GM12874 (cell line): ENCODE results near the gene CD200R1.

Experiments
- TF ChIP-seq, protein P1 (sequence below): IDR thresholded peaks from 2 replicates; pipeline ENCODE4 v1.5.1; 2011; ENCODE audit warnings: low read depth, mild to moderate bottlenecking, control low read depth, low read length, moderate library complexity; ENCODE audit not compliant: insufficient read depth

Gene CD200R1

DNA sequence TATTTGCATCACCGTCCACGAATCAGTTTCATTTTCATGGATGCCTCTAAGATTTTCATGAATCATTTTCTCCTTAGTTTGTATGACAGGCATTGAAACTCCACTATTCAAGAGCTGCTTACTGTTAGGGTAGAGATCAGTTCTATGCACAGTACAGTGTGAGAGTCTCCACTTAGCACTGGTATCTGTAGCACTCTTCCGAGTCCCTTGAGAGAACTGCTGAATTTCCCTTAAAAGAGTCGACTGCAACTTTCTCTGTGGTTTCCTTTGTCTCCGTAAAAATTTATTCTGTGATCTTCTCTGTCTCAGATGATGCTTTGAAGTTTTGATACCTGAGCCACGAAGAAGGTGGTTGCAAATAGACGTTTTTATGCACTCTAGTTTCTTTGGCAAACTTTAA is 30.7 kb upstream of the CD200R1 start:
- TF ChIP-seq, protein P1, sequence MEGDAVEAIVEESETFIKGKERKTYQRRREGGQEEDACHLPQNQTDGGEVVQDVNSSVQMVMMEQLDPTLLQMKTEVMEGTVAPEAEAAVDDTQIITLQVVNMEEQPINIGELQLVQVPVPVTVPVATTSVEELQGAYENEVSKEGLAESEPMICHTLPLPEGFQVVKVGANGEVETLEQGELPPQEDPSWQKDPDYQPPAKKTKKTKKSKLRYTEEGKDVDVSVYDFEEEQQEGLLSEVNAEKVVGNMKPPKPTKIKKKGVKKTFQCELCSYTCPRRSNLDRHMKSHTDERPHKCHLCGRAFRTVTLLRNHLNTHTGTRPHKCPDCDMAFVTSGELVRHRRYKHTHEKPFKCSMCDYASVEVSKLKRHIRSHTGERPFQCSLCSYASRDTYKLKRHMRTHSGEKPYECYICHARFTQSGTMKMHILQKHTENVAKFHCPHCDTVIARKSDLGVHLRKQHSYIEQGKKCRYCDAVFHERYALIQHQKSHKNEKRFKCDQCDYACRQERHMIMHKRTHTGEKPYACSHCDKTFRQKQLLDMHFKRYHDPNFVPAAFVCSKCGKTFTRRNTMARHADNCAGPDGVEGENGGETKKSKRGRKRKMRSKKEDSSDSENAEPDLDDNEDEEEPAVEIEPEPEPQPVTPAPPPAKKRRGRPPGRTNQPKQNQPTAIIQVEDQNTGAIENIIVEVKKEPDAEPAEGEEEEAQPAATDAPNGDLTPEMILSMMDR = no peak

DNA sequence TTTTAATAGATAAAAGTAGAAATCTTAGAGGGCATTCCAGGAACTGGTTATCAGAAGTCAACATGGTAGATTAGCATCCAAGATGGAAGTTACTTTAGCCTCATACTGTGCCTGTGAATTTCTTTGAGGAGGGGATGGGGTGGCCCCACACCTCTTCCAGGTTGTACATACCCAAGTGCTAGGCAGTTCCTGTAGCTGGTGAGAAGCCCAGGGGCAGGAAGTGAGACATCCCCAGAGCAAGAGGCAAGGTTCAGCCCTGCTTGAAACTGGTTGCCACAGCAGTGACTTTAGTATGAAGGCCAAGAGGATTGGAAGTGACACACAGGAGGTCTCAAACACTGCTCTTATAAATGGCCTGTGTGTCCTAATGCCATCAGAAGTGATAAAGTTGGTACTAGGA is 27.8 kb upstream of the CD200R1 start:
- TF ChIP-seq, protein P1 = no peak

DNA sequence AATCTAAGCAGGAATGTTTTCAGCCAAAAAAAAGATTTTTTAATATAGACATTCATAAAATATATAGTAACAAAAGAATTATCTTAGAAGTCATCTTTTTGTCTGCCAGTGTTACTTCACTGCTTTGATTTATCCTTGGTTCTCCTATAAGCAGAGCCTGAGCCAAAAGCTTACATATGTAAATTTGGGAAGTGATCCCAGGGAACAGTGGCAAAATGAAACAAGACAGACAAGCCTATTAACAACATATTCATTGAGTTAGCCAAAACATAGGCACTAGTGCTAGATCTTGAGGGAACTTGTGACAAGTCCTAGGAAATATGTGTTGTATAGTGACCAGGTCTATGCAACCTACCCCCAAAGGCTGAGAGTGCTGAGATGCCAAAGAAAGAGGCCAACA is 27.1 kb upstream of the CD200R1 start:
- TF ChIP-seq, protein P1 = no peak

DNA sequence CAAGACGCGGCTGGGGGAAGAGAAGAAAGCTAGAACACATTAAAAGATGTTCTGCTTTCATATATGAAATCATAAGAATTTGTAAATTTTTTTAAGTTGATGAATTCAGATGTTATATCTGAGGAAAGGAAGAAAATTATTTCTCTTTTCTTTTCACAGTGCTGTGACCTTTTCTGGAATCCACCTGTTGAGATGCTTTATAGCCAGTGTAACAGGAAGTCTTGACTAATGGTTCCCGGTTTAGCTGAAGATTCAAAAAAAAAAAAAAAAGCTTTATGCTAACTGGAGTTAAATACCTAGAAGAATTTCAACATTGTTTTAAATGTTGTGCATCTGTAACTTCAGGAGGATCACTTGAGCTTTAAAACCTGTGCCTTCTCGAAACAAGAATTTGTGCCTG is 25.8 kb upstream of the CD200R1 start:
- TF ChIP-seq, protein P1 = no peak

DNA sequence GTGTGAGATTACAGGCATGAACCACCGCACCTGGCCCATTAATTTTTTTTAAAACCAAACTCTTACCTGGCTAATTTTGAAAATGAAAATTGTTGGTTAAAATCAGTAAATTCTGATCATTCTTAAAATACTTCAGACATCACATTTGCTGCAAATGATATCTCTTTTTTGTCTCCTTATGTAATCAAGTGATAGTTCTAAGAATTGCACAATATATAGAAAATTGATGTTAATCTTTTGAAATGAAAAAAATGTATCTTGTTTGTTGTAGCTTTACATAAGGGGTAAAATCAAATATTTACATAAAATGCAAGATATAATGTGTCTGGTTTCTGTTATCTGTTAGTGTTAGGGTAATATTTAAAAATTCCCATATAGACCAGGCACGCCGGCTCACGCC is 20.9 kb upstream of the CD200R1 start:
- TF ChIP-seq, protein P1 = no peak

DNA sequence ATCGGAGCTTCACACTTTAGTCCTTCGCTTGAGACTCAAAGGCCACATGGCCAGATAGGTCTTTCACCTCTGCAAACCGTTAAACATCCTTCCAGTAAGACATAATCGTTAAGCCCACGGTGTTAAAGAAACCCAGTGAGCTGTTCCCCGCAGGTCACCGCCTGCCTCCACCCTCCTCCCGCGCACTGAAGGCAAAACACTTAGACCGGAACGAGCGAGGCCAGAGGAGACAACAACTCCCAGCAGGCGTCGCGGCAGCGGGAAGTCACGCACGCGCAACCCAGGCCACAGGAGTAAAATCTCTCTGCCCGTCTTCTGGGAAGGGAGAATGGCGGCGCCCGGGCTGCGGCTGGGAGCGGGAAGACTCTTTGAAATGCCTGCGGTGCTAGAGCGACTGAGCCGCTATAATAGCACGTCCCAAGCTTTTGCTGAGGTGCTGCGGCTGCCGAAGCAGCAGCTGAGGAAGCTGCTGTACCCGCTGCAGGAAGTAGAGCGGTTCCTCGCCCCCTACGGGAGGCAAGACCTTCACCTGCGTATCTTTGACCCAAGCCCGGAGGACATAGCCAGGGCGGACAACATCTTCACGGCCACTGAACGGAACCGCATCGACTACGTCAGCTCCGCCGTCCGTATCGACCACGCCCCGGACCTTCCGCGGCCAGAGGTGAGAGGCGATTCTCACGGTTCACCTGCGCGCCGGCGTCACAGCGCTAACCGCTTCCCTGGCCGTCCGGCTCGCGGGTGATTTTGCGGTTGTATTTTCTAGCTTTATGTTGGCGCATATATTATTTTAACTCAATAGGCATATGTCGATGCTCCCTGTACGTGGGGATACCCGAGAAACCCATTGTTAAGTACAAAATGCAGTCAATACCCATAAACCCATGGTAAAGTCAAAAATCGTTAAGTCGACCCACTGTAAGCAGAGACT is 16.0 kb upstream of the CD200R1 start, which contains the start of gene GTPBP8:
GTPBP8 (plus strand) TSS at position 313 of the 931 bp plus-strand sequence; CDS start at position 329, 16 bp downstream.
- TF ChIP-seq, protein P1 = no peak

DNA sequence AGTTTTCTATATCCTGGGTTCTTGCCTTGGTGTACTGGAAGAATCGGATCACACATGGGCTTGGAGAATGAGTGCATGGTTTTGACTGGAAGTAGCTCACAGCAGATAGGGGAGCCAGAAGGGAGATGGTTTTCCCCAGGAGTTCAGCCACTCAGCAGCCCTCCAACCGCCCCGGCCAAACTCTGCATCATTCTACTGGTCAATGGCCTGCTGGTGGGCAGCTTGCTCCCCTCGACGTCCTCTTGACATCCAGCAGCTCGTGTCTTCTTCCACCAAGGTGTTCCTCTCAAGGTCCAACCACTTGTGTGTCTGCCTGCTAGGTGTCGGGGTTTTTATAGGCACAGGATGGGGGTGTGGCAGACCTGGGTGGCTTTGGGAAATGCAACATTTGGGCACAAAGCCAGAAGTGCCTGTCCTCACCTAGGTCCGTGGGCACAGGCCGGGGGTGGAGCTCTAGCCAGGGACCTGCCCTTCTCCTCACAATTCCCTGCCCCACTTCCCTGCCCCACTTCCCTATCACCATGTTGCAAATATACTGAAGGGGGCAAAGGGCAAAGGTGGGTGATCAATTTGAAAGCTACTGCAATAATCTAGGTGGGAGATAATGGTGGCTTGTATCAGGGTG is 12.9 kb upstream of the CD200R1 start:
- TF ChIP-seq, protein P1 = no peak
